Keratinocyte (primary cell): Measurements from ENCODE around the gene GPR137.

ENCODE experiments used
- EZH2 ChIP-seq: IDR thresholded peaks from one replicate; pipeline ENCODE4 v1.6.1; 2012; ENCODE audit warnings: inconsistent platforms, mild to moderate bottlenecking, low read length, moderate library complexity
- TF ChIP-seq, protein P1 (sequence below), 3 experiments: IDR thresholded peaks in 1 of 3; conservative IDR thresholded peaks in 1 of 3; optimal IDR thresholded peaks in 1 of 3; 2 replicates in 2 of 3; 3 replicates in 1 of 3; pipeline versions ENCODE3 to v1.5.1; 2011; ENCODE audit warnings: low read length in 3 of 3, mild to moderate bottlenecking in 3 of 3, moderate library complexity in 2 of 3, control low read depth in 1 of 3, inconsistent platforms in 1 of 3; ENCODE audit not compliant: insufficient read depth in 2 of 3; ENCODE audit errors: extremely low read depth in 1 of 3

DNA sequence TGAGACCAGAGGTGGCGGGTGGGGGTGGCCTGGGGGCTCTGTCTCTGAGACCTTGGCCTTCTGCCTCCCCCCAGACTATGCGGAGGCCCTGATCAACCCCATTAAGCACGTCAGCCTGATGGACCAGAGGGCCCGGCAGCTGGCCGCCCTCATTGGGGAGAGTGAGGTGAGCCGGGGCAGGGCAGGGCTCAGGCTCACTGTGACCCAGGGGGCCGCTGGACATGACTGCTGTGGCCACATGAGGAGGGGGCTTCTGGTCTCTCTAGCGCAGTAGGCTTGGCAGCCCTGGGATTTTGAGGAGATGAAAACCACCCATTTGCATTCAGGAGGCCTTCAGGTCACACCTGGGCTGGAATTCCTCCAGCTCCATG lies 21.7 kb upstream of the GPR137 start:
- TF ChIP-seq, protein P1, sequence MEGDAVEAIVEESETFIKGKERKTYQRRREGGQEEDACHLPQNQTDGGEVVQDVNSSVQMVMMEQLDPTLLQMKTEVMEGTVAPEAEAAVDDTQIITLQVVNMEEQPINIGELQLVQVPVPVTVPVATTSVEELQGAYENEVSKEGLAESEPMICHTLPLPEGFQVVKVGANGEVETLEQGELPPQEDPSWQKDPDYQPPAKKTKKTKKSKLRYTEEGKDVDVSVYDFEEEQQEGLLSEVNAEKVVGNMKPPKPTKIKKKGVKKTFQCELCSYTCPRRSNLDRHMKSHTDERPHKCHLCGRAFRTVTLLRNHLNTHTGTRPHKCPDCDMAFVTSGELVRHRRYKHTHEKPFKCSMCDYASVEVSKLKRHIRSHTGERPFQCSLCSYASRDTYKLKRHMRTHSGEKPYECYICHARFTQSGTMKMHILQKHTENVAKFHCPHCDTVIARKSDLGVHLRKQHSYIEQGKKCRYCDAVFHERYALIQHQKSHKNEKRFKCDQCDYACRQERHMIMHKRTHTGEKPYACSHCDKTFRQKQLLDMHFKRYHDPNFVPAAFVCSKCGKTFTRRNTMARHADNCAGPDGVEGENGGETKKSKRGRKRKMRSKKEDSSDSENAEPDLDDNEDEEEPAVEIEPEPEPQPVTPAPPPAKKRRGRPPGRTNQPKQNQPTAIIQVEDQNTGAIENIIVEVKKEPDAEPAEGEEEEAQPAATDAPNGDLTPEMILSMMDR (optimal IDR thresholded peaks at IDR 0.05 in 1 of 3, IDR thresholded peaks at IDR 0.05 in 1 of 3, conservative IDR thresholded peaks at IDR 0.05 in 1 of 3; ENCODE audit: extremely low read depth in 1 of 3, insufficient read depth in 2 of 3, low read length in 3 of 3): no peak
- TF ChIP-seq EZH2: no peak
